Measurements from ENCODE around the gene TPPP. TPM values are rescaled to one million over a fixed set of nuclear protein-coding genes. Genes with fewer than 3 reads are reported as not detected.

Gene TPPP
- total RNA-seq, 1 experiment from 2014 or later: 1.8 TPM

DNA sequence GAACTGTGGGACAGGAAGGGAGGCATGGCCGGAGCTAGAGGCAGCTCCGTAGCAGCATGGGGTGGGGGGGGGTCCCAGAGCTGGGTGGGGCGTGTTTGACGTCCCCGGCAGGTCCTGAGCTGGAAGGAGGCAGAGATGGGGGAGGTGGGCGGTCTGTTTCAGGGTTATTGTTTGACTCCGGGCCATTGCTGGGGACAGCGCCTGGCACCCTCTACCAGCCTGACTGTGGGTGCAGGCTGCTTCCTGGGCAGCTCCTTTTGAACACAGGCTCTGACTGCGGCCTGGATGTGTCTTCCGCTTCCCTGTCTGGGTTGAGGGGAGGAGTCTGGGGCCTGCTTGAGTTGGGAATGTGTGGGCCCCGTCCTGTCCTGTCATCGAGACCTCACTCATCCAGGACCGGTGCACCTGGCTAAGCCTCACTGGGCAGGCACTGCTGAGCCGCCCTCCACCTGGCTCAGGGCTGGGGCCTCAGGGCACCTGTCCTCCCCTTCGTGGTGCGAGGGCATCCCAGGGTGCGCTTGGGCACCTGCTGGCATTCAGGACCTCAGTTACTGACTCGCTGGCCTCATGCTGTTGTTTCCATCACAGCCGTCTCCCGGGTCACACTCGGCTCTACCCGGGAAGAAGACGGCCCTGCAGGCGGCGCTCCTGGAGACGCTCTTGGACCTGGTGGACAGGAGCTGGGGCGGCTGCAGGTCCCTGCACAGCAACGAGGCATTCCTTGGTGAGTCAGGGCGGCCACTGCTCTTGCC lies 54.5 kb downstream of the TPPP start (continued):
- no peak for TF ChIP-seq ZNF281 (CRISPR knock-in tag; IDR thresholded peaks at IDR 0.05)
- no peak for TF ChIP-seq ZNF396 (CRISPR knock-in tag; IDR thresholded peaks at IDR 0.05; ENCODE audit: borderline replicate concordance)
- no peak for TF ChIP-seq GTF2I (CRISPR knock-in tag; conservative IDR thresholded peaks at IDR 0.05)
- TF ChIP-seq JAZF1 (CRISPR knock-in tag; IDR thresholded peaks at IDR 0.05): no peak

DNA sequence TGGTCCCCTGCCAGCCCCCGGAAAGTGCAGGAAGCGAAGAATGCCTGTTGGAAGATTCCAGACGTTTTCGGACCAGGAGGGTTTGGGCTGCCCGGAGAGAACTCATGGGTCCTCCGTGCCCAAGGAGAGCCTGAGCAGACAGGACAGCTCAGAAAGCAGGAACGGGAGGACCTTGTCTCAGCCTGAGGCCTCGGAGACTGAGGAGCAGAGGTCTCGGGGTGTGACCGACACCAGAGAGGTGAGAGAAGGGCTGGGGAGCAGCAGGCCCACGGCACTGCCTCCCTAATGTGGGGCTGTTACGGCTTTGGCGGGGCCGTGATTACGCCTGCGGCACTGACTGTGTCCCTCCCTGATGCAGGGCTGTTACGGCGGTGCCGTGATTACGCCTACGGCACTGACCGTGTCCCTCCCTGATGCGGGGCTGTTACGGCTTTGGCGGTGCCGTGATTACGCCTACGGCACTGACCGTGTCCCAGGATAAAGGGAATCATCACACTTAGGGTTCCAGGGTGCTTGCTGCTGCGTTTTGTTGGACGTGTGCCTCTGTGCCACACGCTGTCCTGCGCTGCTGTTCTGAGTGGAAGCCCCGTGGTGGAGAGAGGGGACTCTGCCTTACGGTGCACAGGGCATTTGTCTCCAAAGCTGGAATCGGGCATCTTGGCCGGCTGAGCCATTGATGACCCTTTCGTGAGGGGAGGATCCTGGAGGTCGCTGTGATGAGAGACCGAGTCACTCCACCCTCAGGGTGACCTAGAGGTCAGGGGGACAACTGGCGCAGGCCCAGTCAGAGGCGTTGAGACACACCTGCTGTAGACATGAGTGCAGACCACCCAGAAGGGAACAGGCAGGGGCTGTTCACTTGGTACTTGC lies 55.3 kb downstream of the TPPP start:
- peak overlapping the region; percentile 72; the same call in 1 of the 2 replicates for H3K27ac Mint-ChIP-seq
- H3K27me3 Mint-ChIP-seq (ENCODE audit: low read depth): no peaks in the 10 kb centered on the region
- no peak for TF ChIP-seq ELF4 (CRISPR knock-in tag; IDR thresholded peaks at IDR 0.05; ENCODE audit: low read depth)
- TF ChIP-seq ZBTB21 (CRISPR knock-in tag; IDR thresholded peaks at IDR 0.05; ENCODE audit: borderline replicate concordance): no peak
- TF ChIP-seq, protein P1, sequence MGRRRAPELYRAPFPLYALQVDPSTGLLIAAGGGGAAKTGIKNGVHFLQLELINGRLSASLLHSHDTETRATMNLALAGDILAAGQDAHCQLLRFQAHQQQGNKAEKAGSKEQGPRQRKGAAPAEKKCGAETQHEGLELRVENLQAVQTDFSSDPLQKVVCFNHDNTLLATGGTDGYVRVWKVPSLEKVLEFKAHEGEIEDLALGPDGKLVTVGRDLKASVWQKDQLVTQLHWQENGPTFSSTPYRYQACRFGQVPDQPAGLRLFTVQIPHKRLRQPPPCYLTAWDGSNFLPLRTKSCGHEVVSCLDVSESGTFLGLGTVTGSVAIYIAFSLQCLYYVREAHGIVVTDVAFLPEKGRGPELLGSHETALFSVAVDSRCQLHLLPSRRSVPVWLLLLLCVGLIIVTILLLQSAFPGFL (CRISPR knock-in tag; IDR thresholded peaks at IDR 0.05; ENCODE audit: borderline replicate concordance): no peak
- no peak for TF ChIP-seq SMAD4 (CRISPR knock-in tag; IDR thresholded peaks at IDR 0.05)
- TF ChIP-seq MYBL2 (CRISPR knock-in tag; IDR thresholded peaks at IDR 0.05): no peak
- no peak for TF ChIP-seq GTF2I (CRISPR knock-in tag; conservative IDR thresholded peaks at IDR 0.05)
- no peak for TF ChIP-seq FOXJ3 (CRISPR knock-in tag; IDR thresholded peaks at IDR 0.05; ENCODE audit: borderline replicate concordance)
- no peak for TF ChIP-seq ETV6 (CRISPR knock-in tag; IDR thresholded peaks at IDR 0.05)
- no peaks in the 10 kb centered on the region for H3K4me1 Mint-ChIP-seq
- H3K36me3 Mint-ChIP-seq: peaks cover 56% of the 10 kb centered on the region
- ATAC-seq (no peak), DNase-seq (ENCODE audit: low spot score) (no peak)
- H3K9me3 Mint-ChIP-seq: no peaks in the 10 kb centered on the region
- no peak overlapping the region for H3K4me3 Mint-ChIP-seq
- ChIA-PET CTCF (no interaction called here), POLR2A (no interaction called here)

GRCh38 chr5:636951-637350 lies 56.2 kb downstream of the TPPP start:
- H3K4me3 Mint-ChIP-seq: no peak overlapping the region
- CTCF ChIA-PET: no interaction called here
- no peaks in the 10 kb centered on the region for H3K27me3 Mint-ChIP-seq (ENCODE audit: low read depth)
- H3K27ac Mint-ChIP-seq: no peak overlapping the region
- ATAC-seq: no peak
- H3K9me3 Mint-ChIP-seq: no peaks in the 10 kb centered on the region
- POLR2A ChIA-PET: no interaction called here
- peaks cover 56% of the 10 kb centered on the region for H3K36me3 Mint-ChIP-seq
- no peak for DNase-seq (ENCODE audit: low spot score)
- no peaks in the 10 kb centered on the region for H3K4me1 Mint-ChIP-seq
- TF ChIP-seq ZNF281 (CRISPR knock-in tag; IDR thresholded peaks at IDR 0.05) (no peak), EMX1 (CRISPR knock-in tag; IDR thresholded peaks at IDR 0.05) (no peak), FOXP1 (CRISPR knock-in tag; IDR thresholded peaks at IDR 0.05; ENCODE audit: borderline replicate concordance) (no peak), ESRRA (CRISPR knock-in tag; IDR thresholded peaks at IDR 0.05; ENCODE audit: borderline replicate concordance) (no peak), FOXJ3 (CRISPR knock-in tag; IDR thresholded peaks at IDR 0.05; ENCODE audit: borderline replicate concordance) (no peak), NR3C1 (CRISPR knock-in tag; conservative IDR thresholded peaks at IDR 0.05; ENCODE audit: low read depth) (no peak)
- TF ChIP-seq, protein P2, sequence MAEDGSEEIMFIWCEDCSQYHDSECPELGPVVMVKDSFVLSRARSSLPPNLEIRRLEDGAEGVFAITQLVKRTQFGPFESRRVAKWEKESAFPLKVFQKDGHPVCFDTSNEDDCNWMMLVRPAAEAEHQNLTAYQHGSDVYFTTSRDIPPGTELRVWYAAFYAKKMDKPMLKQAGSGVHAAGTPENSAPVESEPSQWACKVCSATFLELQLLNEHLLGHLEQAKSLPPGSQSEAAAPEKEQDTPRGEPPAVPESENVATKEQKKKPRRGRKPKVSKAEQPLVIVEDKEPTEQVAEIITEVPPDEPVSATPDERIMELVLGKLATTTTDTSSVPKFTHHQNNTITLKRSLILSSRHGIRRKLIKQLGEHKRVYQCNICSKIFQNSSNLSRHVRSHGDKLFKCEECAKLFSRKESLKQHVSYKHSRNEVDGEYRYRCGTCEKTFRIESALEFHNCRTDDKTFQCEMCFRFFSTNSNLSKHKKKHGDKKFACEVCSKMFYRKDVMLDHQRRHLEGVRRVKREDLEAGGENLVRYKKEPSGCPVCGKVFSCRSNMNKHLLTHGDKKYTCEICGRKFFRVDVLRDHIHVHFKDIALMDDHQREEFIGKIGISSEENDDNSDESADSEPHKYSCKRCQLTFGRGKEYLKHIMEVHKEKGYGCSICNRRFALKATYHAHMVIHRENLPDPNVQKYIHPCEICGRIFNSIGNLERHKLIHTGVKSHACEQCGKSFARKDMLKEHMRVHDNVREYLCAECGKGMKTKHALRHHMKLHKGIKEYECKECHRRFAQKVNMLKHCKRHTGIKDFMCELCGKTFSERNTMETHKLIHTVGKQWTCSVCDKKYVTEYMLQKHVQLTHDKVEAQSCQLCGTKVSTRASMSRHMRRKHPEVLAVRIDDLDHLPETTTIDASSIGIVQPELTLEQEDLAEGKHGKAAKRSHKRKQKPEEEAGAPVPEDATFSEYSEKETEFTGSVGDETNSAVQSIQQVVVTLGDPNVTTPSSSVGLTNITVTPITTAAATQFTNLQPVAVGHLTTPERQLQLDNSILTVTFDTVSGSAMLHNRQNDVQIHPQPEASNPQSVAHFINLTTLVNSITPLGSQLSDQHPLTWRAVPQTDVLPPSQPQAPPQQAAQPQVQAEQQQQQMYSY (CRISPR knock-in tag; IDR thresholded peaks at IDR 0.05): no peak
- TF ChIP-seq, protein P3, sequence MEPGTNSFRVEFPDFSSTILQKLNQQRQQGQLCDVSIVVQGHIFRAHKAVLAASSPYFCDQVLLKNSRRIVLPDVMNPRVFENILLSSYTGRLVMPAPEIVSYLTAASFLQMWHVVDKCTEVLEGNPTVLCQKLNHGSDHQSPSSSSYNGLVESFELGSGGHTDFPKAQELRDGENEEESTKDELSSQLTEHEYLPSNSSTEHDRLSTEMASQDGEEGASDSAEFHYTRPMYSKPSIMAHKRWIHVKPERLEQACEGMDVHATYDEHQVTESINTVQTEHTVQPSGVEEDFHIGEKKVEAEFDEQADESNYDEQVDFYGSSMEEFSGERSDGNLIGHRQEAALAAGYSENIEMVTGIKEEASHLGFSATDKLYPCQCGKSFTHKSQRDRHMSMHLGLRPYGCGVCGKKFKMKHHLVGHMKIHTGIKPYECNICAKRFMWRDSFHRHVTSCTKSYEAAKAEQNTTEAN (CRISPR knock-in tag; IDR thresholded peaks at IDR 0.05): no peak
- TF ChIP-seq, protein P4, sequence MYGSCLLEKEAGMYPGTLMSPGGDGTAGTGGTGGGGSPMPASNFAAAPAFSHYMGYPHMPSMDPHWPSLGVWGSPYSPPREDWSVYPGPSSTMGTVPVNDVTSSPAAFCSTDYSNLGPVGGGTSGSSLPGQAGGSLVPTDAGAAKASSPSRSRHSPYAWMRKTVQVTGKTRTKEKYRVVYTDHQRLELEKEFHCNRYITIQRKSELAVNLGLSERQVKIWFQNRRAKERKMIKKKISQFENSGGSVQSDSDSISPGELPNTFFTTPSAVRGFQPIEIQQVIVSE (CRISPR knock-in tag; IDR thresholded peaks at IDR 0.05; ENCODE audit: borderline replicate concordance): no peak
